CD4-positive, alpha-beta T cell treated with Interleukin-4 for 1 hour (primary cell): ENCODE measurements around the gene NCOA1.
"Not testable (repeated sequence)": the region's sequence is repeated elsewhere in the genome, so short reads cannot be mapped to it uniquely, and the experiment has no call there.

Experiments used
- DNase-seq, 2 donors: peaks; one replicate each; pipeline ENCODE4 v3.0.0-alpha.2; 2020 to 2022

Gene NCOA1

GRCh38 chr2:24800487-24800886, 309.4 kb downstream of the NCOA1 start:
- DNase-seq: not testable (repeated sequence)

GRCh38 chr2:24805811-24806660, 315.0 kb downstream of the NCOA1 start:
- not testable (repeated sequence) for DNase-seq

DNA sequence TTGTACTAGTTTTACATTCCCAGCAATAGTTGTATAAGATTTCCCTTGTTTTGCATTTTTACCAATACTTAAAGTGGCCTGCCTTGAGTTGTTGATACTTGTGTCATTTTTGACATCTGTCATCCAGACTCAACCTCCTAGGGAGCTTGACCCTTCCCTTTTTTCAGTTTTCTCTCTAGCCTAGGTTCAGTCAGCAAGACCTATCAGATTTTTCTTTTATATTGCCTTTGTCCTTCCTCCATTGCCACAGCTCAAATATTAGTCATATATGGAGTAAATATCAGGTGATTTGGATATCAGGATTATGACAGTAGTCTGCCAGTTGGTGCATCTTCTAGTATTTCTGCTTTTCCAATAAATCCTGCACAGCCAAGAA, 315.6 kb downstream of the NCOA1 start:
- no peak for DNase-seq

DNA sequence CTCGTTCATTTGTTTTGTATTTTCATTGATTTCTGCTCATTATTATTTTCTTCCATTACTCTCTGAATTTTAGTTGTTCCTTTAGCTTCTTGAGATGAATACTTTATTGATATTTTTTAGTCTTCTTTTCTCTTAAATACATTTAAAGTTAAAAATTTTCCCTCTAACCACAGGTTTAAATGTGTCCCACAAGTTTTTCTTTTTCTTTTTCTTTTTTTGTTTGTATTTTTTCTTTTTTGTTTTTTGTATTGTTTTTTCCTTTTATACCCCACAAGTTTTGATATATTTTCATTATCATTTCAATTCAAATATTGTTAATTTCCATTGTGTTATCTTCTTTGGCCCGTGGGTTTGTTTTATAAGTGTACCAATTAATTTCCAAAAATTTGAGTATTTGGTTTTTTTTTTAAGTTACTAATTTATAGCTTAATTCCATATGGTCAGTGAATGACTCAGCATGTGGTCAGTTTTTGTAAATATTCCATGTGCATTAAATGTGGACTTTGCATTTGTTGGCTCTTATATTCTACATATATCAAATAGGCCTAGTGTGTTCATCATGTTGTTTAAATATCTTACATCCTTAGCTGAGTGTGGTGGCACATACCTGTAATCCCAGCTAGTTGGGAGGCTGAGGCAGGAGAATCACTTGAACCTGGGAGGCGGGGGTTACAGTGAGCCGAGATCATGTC, 318.4 kb downstream of the NCOA1 start:
- no peak for DNase-seq

DNA sequence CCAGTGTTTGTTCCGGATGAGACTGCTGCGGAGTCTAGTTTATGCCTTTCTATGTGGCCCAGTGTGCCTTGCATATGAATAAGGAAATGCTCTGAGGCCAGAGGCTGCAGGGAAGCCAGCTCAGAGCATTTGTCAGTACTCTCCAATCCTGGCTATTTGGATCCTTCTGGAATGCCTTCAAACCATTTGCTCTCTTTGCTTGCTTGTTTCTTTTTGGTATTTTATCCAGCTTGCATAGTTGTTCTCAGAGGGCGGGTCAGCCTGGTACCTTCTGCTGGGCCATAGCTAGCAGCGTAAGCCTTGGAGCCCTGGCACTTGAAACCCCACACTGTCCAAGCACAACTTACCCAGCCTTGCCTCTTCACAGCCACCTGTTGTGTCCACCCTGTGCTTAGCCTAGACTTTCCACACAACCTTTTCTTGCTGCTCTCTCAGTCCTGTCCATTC, 322.7 kb downstream of the NCOA1 start:
- no peak for DNase-seq

GRCh38 chr2:24814516-24814915, 323.5 kb downstream of the NCOA1 start:
- DNase-seq: no peak

DNA sequence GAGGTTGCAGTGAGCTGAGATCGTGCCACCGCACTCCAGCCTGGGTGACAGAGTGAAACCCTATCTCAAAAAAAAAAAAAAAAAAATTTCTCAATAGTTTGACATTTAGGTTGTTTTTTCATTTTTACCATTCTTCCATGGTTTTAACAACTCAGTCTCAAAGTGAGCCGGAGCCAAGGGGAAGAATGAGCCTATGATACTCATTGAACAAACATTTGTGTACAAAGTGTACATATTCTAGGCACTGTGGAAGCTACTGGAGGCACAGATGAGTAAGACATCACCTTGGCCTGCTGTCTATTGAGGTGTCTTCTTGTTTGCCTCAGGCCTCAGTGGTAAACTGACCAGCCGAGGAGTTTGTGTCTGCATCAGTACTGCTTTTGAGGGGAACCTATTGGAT, 324.1 kb downstream of the NCOA1 start:
- DNase-seq: no peak

DNA sequence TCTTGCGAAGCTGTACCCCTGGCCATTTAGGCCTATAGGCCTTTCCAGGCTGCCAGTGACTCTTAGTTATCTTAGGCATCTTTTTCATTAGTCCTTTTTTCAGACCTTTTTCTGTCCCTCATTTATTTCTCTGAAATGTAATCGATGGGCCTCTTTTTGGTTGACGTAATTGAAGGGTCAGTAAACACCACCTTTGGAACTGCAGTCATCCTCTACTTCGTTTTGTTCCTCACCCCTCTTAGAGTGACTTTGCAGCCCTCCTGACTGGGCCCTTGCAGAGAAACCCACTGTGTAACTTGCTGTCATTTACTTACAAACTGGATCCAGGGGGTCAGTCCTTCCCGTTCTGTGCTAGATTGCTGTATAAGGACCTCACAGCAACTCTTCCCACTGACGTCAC, 325.4 kb downstream of the NCOA1 start:
- no peak for DNase-seq

- no peak for DNase-seq
Measured at GRCh38 chr2:24816884-24817283, 325.8 kb downstream of the NCOA1 start.

GRCh38 chr2:24818721-24819167, 327.7 kb downstream of the NCOA1 start:
- DNase-seq: no peak

DNA sequence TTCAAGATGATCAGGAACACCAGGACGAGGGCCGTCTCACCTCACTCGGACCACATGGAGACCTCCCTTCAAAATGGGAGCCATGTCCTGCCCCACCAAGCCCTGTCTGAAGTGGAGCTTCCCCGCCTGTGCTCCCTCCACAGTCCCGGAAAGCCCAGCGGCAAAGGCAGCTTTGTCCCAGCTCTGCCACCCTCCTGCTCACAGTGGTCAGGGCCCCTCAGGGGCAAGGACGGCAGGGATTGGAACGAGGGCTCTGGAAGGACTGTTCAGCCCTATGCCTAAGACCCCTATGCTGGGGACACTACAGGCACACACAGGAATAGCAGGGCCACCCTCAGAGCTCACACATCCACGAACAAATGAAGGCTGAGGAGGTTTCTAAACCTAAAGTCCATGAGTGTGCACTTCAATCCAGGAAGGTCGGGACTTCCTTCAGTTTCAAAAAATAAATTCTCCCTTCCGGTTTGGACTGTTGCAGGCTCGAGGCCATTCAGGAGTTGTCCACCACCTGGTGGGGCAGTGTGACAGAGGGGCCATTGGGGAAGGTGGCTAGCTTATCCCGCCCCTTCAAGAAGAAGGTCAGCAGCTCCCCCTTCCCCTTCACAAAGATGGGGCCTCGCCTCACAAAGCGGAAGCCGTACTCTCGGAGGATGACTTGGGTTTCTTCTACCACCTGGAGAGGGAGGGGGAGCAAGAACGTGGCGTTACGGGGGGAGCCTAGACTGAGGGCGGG, 328.6 kb downstream of the NCOA1 start:
- no peak for DNase-seq

DNA sequence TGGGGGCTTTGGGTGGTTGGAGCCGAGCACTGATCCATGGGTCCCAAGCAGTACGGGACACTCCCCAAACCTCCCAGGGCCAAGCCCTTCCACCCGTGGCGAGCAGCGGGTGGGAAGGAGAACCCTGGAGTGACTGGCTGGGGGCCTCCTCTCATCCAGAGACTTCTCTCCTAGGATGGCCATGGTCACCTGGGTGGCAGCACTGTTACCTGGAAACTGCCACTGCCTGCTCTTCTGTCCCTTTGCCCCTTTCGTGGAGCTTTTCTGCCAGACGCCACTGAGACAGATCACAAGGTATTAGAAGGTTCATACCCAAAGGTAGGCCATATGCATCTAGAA, 329.1 kb downstream of the NCOA1 start:
- no peak for DNase-seq
